ENCODE results near the gene OR2A12.
"Not testable (repeated sequence)": the region's sequence is repeated elsewhere in the genome, so short reads cannot be mapped to it uniquely, and the experiment has no call there.

OR2A12 gene

GRCh38 chr7:144122876-144123275 is 36.8 kb downstream of the OR2A12 start, which contains the start of gene OR2A14:
OR2A14 (plus strand) TSS chr7:144123176; CDS start chr7:144129113, 5,937 bp downstream.
- no peak for DNase-seq (ENCODE audit: low spot score)

GRCh38 chr7:144127714-144128334 is 41.7 kb downstream of the OR2A12 start:
- DNase-seq (ENCODE audit: low spot score): peak; percentile 86

- not testable (repeated sequence) for DNase-seq (ENCODE audit: low spot score)
These were observed 43.5 kb downstream of the OR2A12 start for GRCh38 chr7:144129601-144130000.

- no peak for DNase-seq (ENCODE audit: low spot score)
These were observed 44.7 kb downstream of the OR2A12 start for GRCh38 chr7:144130730-144131129.

- no peak for DNase-seq (ENCODE audit: low spot score)
These were observed 46.2 kb downstream of the OR2A12 start for GRCh38 chr7:144132262-144132661.

- DNase-seq (ENCODE audit: low spot score): no peak
These were observed 47.2 kb downstream of the OR2A12 start for GRCh38 chr7:144133307-144133706.

GRCh38 chr7:144134116-144134515 is 48.0 kb downstream of the OR2A12 start:
- DNase-seq (ENCODE audit: low spot score): no peak

GRCh38 chr7:144137501-144137900 is 51.4 kb downstream of the OR2A12 start:
- no peak for DNase-seq (ENCODE audit: low spot score)

GRCh38 chr7:144142187-144142586 is 56.1 kb downstream of the OR2A12 start:
- DNase-seq (ENCODE audit: low spot score): no peak

GRCh38 chr7:144144426-144144825 is 58.3 kb downstream of the OR2A12 start:
- DNase-seq (ENCODE audit: low spot score): no peak

GRCh38 chr7:144148224-144148827 is 62.2 kb downstream of the OR2A12 start:
- DNase-seq (ENCODE audit: low spot score): no peak
